Vagina (tissue), 2 donors: Measurements from ENCODE around the gene KCNH1.

Source experiments
- CTCF ChIP-seq, 3 experiments: fragments of 450-650 bp in 2 of 3; fragments of 200-600 bp in 1 of 3; sonication (generic) in 1 of 3; IDR thresholded peaks; one replicate each; pipeline ENCODE4 v1.5.1; 2017 to 2019; ENCODE audit warnings: antibody characterized with exemption in 3 of 3, mild to moderate bottlenecking in 2 of 3, moderate library complexity in 2 of 3
- POLR2A ChIP-seq, 2 donors: fragments of 450-650 bp; IDR thresholded peaks; one replicate each; pipeline ENCODE4 v1.6.1; 2017; ENCODE audit warnings: antibody characterized with exemption in 2 of 2, mild to moderate bottlenecking in 2 of 2, moderate library complexity in 2 of 2
- POLR2AphosphoS5 ChIP-seq, 2 donors: sonication (generic); formaldehyde crosslinking; IDR thresholded peaks; one replicate each; pipeline ENCODE4 v1.9.0; 2017; ENCODE audit warnings: antibody characterized with exemption in 2 of 2, mild to moderate bottlenecking in 2 of 2, low read depth in 1 of 2; ENCODE audit not compliant: insufficient read depth in 1 of 2

- no peak for TF ChIP-seq CTCF (IDR thresholded peaks at IDR 0.05)
- no peak for TF ChIP-seq POLR2A (IDR thresholded peaks at IDR 0.05)
- TF ChIP-seq POLR2AphosphoS5 (IDR thresholded peaks at IDR 0.05; ENCODE audit: insufficient read depth in 1 of 2, low read depth in 1 of 2): no peak
These were observed 307.3 kb downstream of the KCNH1 start for GRCh38 chr1:210826686-210827085.
